ENCODE measurements around the gene TCP11L1.

GRCh38 chr11:33013755-33014154 lies 25.6 kb upstream of the TCP11L1 start:
- TF ChIP-seq, protein P1, sequence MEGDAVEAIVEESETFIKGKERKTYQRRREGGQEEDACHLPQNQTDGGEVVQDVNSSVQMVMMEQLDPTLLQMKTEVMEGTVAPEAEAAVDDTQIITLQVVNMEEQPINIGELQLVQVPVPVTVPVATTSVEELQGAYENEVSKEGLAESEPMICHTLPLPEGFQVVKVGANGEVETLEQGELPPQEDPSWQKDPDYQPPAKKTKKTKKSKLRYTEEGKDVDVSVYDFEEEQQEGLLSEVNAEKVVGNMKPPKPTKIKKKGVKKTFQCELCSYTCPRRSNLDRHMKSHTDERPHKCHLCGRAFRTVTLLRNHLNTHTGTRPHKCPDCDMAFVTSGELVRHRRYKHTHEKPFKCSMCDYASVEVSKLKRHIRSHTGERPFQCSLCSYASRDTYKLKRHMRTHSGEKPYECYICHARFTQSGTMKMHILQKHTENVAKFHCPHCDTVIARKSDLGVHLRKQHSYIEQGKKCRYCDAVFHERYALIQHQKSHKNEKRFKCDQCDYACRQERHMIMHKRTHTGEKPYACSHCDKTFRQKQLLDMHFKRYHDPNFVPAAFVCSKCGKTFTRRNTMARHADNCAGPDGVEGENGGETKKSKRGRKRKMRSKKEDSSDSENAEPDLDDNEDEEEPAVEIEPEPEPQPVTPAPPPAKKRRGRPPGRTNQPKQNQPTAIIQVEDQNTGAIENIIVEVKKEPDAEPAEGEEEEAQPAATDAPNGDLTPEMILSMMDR (IDR thresholded peaks at IDR 0.05), result no peak
- TF ChIP-seq EZH2 (IDR thresholded peaks at IDR 0.05; ENCODE audit: borderline replicate concordance, insufficient read depth, low read depth, low read length, poor library complexity, severe bottlenecking), result no peak
